ENCODE data around the gene RNASEL.
A peak's percentile ranks its signal among the peaks of the same experiment; 100 is the strongest.

RNASEL gene

DNA sequence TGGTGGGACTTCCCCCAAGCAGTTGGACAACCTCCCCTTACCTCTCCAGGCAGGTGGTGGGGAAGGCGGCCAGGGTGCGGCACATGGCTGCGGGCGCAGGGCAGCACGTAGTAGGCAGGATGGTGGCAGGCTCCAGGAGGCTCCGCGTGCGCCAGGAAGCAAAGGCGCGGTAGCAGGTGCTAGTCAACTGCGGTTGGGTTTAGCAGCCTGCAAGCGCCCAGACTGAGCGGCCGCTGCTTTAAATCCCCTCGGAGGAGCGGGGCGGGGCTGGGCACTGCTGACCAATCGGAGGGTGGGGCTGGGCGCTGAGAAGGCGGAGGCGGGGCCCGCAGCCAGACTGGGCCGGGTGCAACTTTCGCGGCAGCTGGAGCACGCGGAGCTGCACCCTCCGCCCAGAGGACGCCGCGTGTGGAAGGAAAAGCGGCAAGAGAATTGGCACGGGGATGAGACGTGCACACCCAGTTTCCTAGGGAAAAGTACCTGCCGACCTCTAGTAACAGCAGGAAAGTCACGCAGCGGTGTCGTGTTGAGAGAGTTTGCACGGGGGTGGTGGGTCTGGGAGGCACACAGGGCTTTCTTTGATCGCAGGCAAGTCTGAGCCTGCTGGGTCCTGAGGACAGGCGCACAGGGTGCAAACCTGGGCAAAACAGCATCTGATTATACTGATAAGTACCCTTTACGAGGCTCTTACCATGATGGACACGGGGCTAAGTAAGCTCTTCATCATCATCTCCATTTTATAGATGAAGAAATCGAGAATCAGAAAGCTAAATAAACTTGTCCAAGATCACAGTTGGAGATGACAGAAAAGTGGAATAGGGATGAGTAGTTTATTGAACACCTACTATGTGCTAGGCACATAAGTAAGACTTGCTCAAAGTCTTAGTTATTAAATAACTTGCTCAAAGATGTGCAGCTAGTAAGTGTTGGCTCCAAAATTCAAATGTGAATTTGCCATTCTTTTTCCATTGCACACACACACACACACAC, 15.4 kb upstream of the RNASEL start, which contains the start of gene RGS16:
Gene RGS16 (minus strand): TSS at position 215 of the 990 bp plus-strand sequence. CDS start 130 bp downstream, at position 85.
- Histone ChIP-seq H3K27ac (peak within 1 kb of the TSS in 1 of 2 donors; percentile 82), H3K4me3 (peak within 1 kb of the TSS; percentile 79)
- TF ChIP-seq, protein P1, sequence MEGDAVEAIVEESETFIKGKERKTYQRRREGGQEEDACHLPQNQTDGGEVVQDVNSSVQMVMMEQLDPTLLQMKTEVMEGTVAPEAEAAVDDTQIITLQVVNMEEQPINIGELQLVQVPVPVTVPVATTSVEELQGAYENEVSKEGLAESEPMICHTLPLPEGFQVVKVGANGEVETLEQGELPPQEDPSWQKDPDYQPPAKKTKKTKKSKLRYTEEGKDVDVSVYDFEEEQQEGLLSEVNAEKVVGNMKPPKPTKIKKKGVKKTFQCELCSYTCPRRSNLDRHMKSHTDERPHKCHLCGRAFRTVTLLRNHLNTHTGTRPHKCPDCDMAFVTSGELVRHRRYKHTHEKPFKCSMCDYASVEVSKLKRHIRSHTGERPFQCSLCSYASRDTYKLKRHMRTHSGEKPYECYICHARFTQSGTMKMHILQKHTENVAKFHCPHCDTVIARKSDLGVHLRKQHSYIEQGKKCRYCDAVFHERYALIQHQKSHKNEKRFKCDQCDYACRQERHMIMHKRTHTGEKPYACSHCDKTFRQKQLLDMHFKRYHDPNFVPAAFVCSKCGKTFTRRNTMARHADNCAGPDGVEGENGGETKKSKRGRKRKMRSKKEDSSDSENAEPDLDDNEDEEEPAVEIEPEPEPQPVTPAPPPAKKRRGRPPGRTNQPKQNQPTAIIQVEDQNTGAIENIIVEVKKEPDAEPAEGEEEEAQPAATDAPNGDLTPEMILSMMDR (IDR thresholded peaks at IDR 0.05), result no peak
- peak; percentile 94 for DNase-seq (ENCODE audit: low spot score)

DNA sequence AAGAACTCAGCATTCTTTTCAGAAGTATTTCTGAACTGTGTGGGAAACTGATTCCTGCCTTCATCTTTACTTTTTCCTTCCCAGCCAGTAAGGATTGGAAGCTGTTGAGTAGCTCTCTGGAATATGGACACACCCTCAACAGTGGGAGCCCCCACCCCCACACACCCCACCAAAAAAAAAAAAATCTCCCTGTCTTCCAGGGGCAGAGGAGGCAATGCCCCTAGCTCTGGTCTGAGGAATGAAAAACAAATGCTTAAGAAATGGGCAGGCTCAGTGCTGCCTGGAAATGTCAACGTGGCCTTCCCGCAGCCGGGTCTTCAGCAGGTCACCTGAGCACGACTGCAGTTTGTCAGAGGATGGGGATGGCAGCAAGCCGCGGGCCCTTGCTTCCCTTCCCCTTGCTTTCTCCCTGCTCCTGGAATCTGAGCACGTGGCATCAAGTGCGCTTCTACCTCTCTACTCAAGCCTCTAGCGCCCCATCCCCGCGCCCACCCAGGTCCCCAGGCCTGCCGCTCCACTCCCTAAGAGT, 14.7 kb upstream of the RNASEL start:
- no peak for DNase-seq (ENCODE audit: low spot score)
- TF ChIP-seq, protein P1 (IDR thresholded peaks at IDR 0.05), result no peak
- H3K4me3 ChIP-seq, result peak overlapping the region; percentile 79
- H3K27ac ChIP-seq, result peak overlapping the region in 1 of 2 donors; percentile 82

DNA sequence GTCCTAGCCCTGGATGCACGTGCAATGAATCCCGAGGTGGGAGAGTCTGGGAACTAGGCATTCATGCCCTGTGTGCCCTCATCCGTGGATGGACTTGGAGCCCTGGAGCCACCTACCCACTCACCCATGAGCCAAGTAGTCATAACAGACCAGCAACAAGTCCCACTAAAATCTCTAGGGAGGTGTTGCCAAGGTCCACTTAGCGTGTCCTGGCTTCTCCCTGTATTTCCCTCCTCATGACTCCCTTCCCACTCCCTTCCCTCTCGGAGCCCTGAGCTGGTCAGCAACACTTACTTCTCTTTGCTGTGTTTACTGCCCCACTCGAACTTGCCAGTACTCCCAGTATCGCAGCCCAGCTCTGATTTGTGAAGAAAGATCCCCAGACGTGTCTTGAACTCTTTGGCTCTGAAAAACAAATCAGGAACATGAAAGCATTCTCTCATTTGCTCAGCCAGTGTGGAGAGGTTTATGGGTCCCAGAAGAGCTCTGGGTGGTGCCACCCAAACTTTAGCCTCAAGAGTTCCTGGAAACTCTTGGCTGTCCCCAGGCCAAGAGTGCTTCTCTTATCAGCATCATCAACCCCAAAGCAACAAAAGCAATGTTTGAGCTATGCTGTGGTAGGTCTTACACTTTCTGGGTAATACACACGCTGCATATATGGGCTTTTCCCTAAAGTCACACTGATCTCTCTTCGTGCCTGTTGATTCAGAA, 14.0 kb upstream of the RNASEL start:
- TF ChIP-seq, protein P1 (IDR thresholded peaks at IDR 0.05), result no peak
- H3K4me3 ChIP-seq, result peak overlapping the region; percentile 79
- H3K27ac ChIP-seq, result peak overlapping the region in 1 of 2 donors; percentile 82
- DNase-seq (ENCODE audit: low spot score), result no peak

DNA sequence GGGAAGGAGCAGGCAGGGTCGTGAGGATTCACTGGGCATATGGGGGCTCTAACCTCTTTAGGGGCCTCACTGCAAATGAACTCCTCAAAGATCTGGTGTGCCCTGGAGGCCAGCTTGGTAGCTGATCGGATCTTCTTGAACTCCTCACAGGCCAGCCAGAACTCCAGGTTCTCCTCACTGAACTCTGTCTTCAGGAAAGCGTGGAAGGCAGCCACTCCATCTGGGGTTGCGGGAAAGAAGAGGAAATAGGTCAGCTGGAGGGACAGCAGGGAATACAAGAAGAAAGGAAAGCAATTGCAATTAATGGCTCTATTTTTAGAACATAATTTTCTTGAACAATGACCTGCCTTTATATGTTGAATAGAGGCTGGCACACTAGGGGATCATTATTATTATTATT, 12.9 kb upstream of the RNASEL start:
- Histone ChIP-seq H3K4me3 (peak overlapping the region; percentile 11), H3K27ac (peak overlapping the region in 1 of 2 donors; percentile 6)
- DNase-seq (ENCODE audit: low spot score), result no peak
- TF ChIP-seq, protein P1 (IDR thresholded peaks at IDR 0.05), result no peak

DNA sequence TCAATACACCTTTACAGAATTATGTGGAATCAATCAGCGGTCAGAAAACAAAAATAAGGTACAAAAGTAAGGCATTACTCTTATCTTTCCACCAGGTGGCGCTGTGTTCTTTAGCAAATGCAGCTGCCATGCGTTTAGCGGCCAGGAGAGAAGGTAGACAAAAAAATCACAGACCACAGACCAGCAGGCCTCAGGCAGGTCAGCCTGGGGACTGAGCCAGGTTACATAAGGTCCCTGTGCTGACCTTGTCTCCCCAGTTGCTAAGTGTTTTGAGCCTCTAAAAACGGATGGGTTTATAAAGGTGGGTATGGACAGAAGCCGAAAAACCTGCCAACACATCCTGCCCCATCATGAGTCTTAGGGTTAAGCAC, 12.3 kb upstream of the RNASEL start:
- Histone ChIP-seq H3K27ac (peak overlapping the region in 1 of 2 donors; percentile 6), H3K4me3 (peak overlapping the region; percentile 11)
- TF ChIP-seq, protein P1 (IDR thresholded peaks at IDR 0.05), result peak; percentile 60
- no peak for DNase-seq (ENCODE audit: low spot score)

DNA sequence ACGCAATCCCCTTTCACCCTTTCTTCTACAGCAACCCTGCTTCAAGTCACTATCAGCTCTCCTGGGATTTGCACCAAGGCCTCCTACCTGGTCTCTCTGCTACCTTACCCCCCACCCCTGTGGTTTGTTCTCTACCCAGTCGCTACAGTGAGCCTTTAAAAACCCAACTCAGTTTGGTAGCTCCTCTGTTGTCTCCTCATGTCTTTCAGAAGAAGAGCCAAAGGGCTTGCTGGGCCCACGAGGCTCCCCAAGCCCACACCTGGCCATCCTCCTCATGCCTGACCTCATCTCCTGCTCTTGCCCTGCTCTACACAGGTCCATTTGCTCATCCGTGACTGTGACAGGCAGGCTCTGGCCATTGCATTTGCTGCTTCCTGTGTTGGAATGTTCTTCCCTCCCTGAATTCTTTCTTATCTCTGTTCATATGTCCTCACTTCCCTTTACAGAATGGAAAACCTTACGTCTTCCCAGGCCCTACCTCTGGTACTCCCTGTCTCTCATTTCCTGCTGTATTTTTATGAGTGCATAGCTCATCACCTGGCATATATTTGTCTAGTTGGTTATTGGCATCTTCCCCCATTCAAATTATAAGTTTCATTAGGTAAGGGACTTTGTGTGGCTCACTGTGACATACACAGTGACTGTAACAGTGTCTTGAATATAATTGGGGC, 11.8 kb upstream of the RNASEL start:
- no peak overlapping the region for H3K4me3 ChIP-seq
- H3K27ac ChIP-seq, result no peak overlapping the region
- TF ChIP-seq, protein P1 (IDR thresholded peaks at IDR 0.05), result no peak
- peak; percentile 55 for DNase-seq (ENCODE audit: low spot score)
